Neural progenitor cell (in vitro differentiated cells): ENCODE results near the gene ARIH2. TPM values are rescaled to one million over a fixed set of nuclear protein-coding genes. Genes with fewer than 3 reads are reported as not detected.

Experiments
- DNase-seq: peaks from one replicate; pipeline ENCODE4 v3.0.0-alpha.2; 2016; ENCODE audit warnings: low spot score
- H2AFZ ChIP-seq: fragments of 200-600 bp; sonication (generic); replicated peaks from 2 replicates; pipeline ENCODE4 v1.6.1; 2016; ENCODE audit warnings: antibody characterized with exemption
- H3F3A ChIP-seq: fragments of 200-600 bp; sonication (generic); 2 replicates; pipeline ENCODE4 v1.6.1; 2016; ENCODE audit warnings: antibody characterized with exemption, low read depth
- H3K27ac ChIP-seq: fragments of 200-600 bp; sonication (generic); 2 replicates; pipeline ENCODE4 v1.5.1; 2016; ENCODE audit warnings: mild to moderate bottlenecking
- H3K27me3 ChIP-seq: fragments of 200-600 bp; sonication (generic); 2 replicates; pipeline ENCODE4 v1.6.1; 2016; ENCODE audit warnings: mild to moderate bottlenecking, moderate library complexity
- H3K36me3 ChIP-seq: fragments of 200-600 bp; sonication (generic); 2 replicates; pipeline ENCODE4 v1.5.1; 2016
- H3K4me1 ChIP-seq: fragments of 200-600 bp; sonication (generic); 2 replicates; pipeline ENCODE4 v1.6.1; 2016; ENCODE audit warnings: mixed run types
- H3K4me2 ChIP-seq: fragments of 200-600 bp; sonication (generic); 2 replicates; pipeline ENCODE4 v1.6.1; 2016
- H3K4me3 ChIP-seq: fragments of 200-600 bp; sonication (generic); 2 replicates; pipeline ENCODE4 v1.5.1; 2016
- H3K79me2 ChIP-seq: fragments of 200-600 bp; sonication (generic); 2 replicates; pipeline ENCODE4 v1.6.1; 2016; ENCODE audit warnings: low read depth
- H3K9ac ChIP-seq: fragments of 200-600 bp; sonication (generic); 2 replicates; pipeline ENCODE4 v1.6.1; 2016
- H3K9me3 ChIP-seq: fragments of 200-600 bp; sonication (generic); 2 replicates; pipeline ENCODE4 v1.5.1; 2016; ENCODE audit warnings: low read depth
- H4K20me1 ChIP-seq: fragments of 200-600 bp; sonication (generic); 2 replicates; pipeline ENCODE4 v1.6.1; 2016; ENCODE audit warnings: low read depth
- H3K27ac Mint-ChIP-seq: 3 replicates; pipeline ENCODE4 v1.8.0; 2021; ENCODE audit warnings: mixed read lengths
- H3K27me3 Mint-ChIP-seq: 2 replicates; pipeline ENCODE4 v1.8.0; 2022; ENCODE audit warnings: low read depth, mild to moderate bottlenecking, inconsistent platforms, moderate library complexity, mixed read lengths; ENCODE audit not compliant: insufficient read depth
- H3K36me3 Mint-ChIP-seq: 3 replicates; pipeline ENCODE4 v1.8.0; 2021; ENCODE audit warnings: mixed read lengths
- H3K4me1 Mint-ChIP-seq: 3 replicates; pipeline ENCODE4 v1.8.0; 2021; ENCODE audit warnings: mixed read lengths
- H3K4me3 Mint-ChIP-seq: 3 replicates; pipeline ENCODE4 v1.8.0; 2021; ENCODE audit warnings: mild to moderate bottlenecking, moderate library complexity, mixed read lengths
- H3K9me3 Mint-ChIP-seq: 3 replicates; pipeline ENCODE4 v1.8.0; 2020; ENCODE audit warnings: mixed read lengths
- CTCF ChIP-seq: fragments of 200-600 bp; sonication (generic); IDR thresholded peaks from 2 replicates; pipeline ENCODE4 v1.5.1; 2017; ENCODE audit warnings: antibody characterized with exemption, mild to moderate bottlenecking
- EZH2 ChIP-seq: fragments of 200-600 bp; sonication (generic); IDR thresholded peaks from 2 replicates; pipeline ENCODE4 v1.6.1; 2017; ENCODE audit warnings: antibody characterized with exemption, mild to moderate bottlenecking, moderate library complexity
- EZH2phosphoT487 ChIP-seq: fragments of 200-600 bp; sonication (generic); IDR thresholded peaks from 2 replicates; pipeline ENCODE4 v1.6.1; 2017; ENCODE audit warnings: antibody characterized with exemption
- total RNA-seq: library from RNA; depleted of rRNA; stranded (reverse); fragments of >200 nt; gene quantifications from 2 replicates; pipeline ENCODE4 v1.2.3, GENCODE V29; 2015; ENCODE audit warnings: low replicate concordance

ARIH2 gene
- total RNA-seq, 1 donor from 2014 or later: 101 TPM

- Histone ChIP-seq H3K79me2 (no peaks in the 10 kb centered on the region), H3K27me3 (no peaks in the 10 kb centered on the region), H4K20me1 (no peaks in the 10 kb centered on the region), H3K4me3 (no peak overlapping the region), H3F3A (no peaks in the 10 kb centered on the region), H3K9me3 (no peaks in the 10 kb centered on the region), H3K9ac (no peak overlapping the region), H3K27ac (no peak overlapping the region), H2AFZ (no peak overlapping the region), H3K36me3 (no peaks in the 10 kb centered on the region), H3K4me2 (no peak overlapping the region), H3K4me1 (no peaks in the 10 kb centered on the region)
- Mint-ChIP-seq H3K4me1 (no peaks in the 10 kb centered on the region), H3K9me3 (no peaks in the 10 kb centered on the region), H3K27ac (no peak overlapping the region), H3K4me3 (no peak overlapping the region), H3K27me3 (peaks cover 2% of the 10 kb centered on the region), H3K36me3 (no peaks in the 10 kb centered on the region)
- DNase-seq: no peak
- TF ChIP-seq EZH2: no peak
- TF ChIP-seq CTCF: no peak
- TF ChIP-seq EZH2phosphoT487: no peak
Measured at GRCh38 chr3:48879994-48880377, 38.7 kb upstream of the ARIH2 start.

- Histone ChIP-seq H3K9me3 (no peaks in the 10 kb centered on the region), H3K27me3 (no peaks in the 10 kb centered on the region), H3F3A (no peaks in the 10 kb centered on the region), H3K36me3 (no peaks in the 10 kb centered on the region), H3K27ac (no peak overlapping the region), H3K79me2 (no peaks in the 10 kb centered on the region), H3K4me1 (no peaks in the 10 kb centered on the region), H3K4me3 (no peak overlapping the region), H4K20me1 (no peaks in the 10 kb centered on the region), H3K4me2 (no peak overlapping the region), H2AFZ (no peak overlapping the region), H3K9ac (no peak overlapping the region)
- Mint-ChIP-seq H3K27ac (no peak overlapping the region), H3K27me3 (peaks cover 2% of the 10 kb centered on the region), H3K36me3 (no peaks in the 10 kb centered on the region), H3K9me3 (no peaks in the 10 kb centered on the region), H3K4me3 (no peak overlapping the region), H3K4me1 (no peaks in the 10 kb centered on the region)
- TF ChIP-seq CTCF (no peak), EZH2 (no peak), EZH2phosphoT487 (no peak)
- DNase-seq: no peak
Measured at GRCh38 chr3:48881006-48881405, 37.6 kb upstream of the ARIH2 start.

- Histone ChIP-seq H3K4me1 (no peaks in the 10 kb centered on the region), H4K20me1 (no peaks in the 10 kb centered on the region), H3K4me2 (no peak overlapping the region), H3K27me3 (no peaks in the 10 kb centered on the region), H3K9ac (no peak overlapping the region), H3K27ac (no peak overlapping the region), H3K4me3 (no peak overlapping the region), H3K36me3 (no peaks in the 10 kb centered on the region), H3F3A (no peaks in the 10 kb centered on the region), H2AFZ (no peak overlapping the region), H3K79me2 (no peaks in the 10 kb centered on the region), H3K9me3 (no peaks in the 10 kb centered on the region)
- no peaks in the 10 kb centered on the region for H3K36me3 Mint-ChIP-seq
- no peak for TF ChIP-seq EZH2
- TF ChIP-seq CTCF: no peak
- TF ChIP-seq EZH2phosphoT487: no peak
- no peak overlapping the region for H3K27ac Mint-ChIP-seq
- no peak overlapping the region for H3K4me3 Mint-ChIP-seq
- DNase-seq: no peak
- H3K27me3 Mint-ChIP-seq: peaks cover 2% of the 10 kb centered on the region
- no peaks in the 10 kb centered on the region for H3K9me3 Mint-ChIP-seq
- no peaks in the 10 kb centered on the region for H3K4me1 Mint-ChIP-seq
Measured at GRCh38 chr3:48881652-48882114, 37.0 kb upstream of the ARIH2 start.

GRCh38 chr3:48885753-48886152 is 32.9 kb upstream of the ARIH2 start:
- Histone ChIP-seq H3K27me3 (no peaks in the 10 kb centered on the region), H4K20me1 (no peaks in the 10 kb centered on the region), H3K79me2 (no peaks in the 10 kb centered on the region), H3K4me1 (no peaks in the 10 kb centered on the region), H3K9ac (no peak overlapping the region), H3K27ac (no peak overlapping the region), H2AFZ (no peak overlapping the region), H3K4me2 (no peak overlapping the region), H3K36me3 (no peaks in the 10 kb centered on the region), H3F3A (no peaks in the 10 kb centered on the region), H3K9me3 (no peaks in the 10 kb centered on the region), H3K4me3 (no peak overlapping the region)
- no peak for DNase-seq
- TF ChIP-seq EZH2 (no peak), EZH2phosphoT487 (no peak), CTCF (no peak)
- peaks cover 2% of the 10 kb centered on the region for H3K4me1 Mint-ChIP-seq
- H3K27ac Mint-ChIP-seq: no peak overlapping the region
- H3K36me3 Mint-ChIP-seq: no peaks in the 10 kb centered on the region
- H3K9me3 Mint-ChIP-seq: no peaks in the 10 kb centered on the region
- no peak overlapping the region for H3K4me3 Mint-ChIP-seq
- H3K27me3 Mint-ChIP-seq: no peaks in the 10 kb centered on the region
